Hematopoietic multipotent progenitor cell treated with erythropoietin and hydrocortisone succinate and interleukin-3 and kit ligand, for 4 days (in vitro differentiated cells): ENCODE results near the gene PRICKLE2.

Experiments
- DNase-seq: peaks from one replicate; pipeline ENCODE4 v3.0.0-alpha.2; 2015

Gene PRICKLE2

GRCh38 chr3:64187065-64187959 lies 38.0 kb downstream of the PRICKLE2 start:
- DNase-seq: no peak

GRCh38 chr3:64186667-64187064 lies 38.6 kb downstream of the PRICKLE2 start:
- no peak for DNase-seq

- no peak for DNase-seq
These were observed 39.8 kb downstream of the PRICKLE2 start for GRCh38 chr3:64185436-64185835.

DNA sequence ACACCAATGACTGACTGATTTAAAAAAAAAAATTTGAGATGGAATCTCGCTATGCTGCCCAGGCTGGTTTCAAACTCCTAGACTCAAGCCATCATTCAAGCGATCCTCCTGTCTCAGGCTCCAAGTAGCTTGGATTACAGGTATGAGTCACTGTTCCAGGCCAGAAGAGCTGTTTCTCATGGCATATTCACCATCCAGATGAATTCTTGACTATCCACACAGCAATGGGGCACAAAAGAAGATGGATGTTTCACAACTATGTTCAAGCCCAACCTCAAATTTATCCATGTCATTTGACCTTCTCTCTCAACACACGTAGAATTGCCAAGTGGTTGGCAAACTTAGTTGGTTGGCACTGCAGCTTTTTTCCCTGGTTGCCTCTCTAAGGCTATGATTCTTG lies 40.6 kb downstream of the PRICKLE2 start:
- no peak for DNase-seq

DNA sequence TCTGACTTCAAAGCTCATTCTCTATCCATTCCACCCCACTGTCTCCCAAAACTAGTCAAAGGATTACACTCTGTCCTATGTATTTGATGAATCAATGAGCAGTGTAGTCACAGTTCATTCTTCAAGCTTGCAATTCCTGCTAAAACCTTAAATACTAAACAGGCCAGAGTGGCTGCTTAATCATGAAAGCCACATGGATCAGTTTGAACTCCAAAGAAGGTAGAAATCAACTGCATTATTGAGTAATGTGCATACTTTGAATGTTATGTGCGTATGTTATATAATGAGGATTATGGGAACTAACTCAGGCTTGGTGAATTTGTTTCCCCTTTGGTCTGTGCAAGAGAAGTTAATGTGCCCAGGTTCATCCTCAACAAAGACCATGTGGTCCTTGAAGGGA lies 45.4 kb downstream of the PRICKLE2 start:
- DNase-seq: no peak

GRCh38 chr3:64179249-64179648 lies 46.0 kb downstream of the PRICKLE2 start:
- DNase-seq: no peak

GRCh38 chr3:64178419-64178818 lies 46.8 kb downstream of the PRICKLE2 start:
- DNase-seq: no peak

GRCh38 chr3:64176461-64176996 lies 48.7 kb downstream of the PRICKLE2 start:
- no peak for DNase-seq

DNA sequence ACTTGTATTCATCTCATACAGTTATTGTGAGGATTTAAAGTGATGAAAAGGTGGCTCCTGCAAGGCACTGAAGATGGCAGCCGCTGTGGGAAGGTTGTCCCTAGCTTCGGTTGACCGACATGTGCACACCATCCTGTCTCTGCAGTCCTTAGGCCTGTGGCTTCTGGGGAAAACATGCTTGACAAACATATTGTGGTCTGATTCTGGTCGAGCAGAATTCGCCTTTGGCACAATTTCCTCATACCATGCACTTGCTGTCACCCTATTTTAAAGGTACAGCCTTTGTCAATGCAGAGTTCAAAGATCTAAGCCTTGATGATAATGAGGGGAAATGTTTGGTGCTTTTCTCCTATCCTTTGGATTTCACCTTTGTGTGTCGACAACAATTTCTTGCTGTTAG lies 50.9 kb downstream of the PRICKLE2 start:
- DNase-seq: no peak

GRCh38 chr3:64173563-64173962 lies 51.7 kb downstream of the PRICKLE2 start:
- no peak for DNase-seq

DNA sequence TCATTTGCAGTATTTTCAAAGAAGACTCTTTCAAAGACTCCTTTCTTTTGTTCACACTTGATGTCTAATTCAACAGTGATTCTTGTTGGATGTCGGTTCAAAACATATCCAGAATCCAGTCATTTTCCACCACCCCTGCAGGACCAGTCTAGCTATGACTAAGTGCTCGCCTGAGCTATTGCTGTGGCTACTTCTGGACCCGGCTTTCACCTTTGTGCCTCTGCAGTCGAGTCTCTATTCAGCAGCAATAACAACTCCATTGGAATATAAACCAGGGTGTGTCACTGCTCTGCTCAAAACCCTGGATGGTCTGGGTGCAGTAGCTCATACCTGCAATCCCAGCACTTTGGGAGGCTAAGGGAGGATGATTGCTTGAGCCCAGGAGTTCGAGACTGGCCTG lies 55.0 kb downstream of the PRICKLE2 start:
- DNase-seq: no peak

DNA sequence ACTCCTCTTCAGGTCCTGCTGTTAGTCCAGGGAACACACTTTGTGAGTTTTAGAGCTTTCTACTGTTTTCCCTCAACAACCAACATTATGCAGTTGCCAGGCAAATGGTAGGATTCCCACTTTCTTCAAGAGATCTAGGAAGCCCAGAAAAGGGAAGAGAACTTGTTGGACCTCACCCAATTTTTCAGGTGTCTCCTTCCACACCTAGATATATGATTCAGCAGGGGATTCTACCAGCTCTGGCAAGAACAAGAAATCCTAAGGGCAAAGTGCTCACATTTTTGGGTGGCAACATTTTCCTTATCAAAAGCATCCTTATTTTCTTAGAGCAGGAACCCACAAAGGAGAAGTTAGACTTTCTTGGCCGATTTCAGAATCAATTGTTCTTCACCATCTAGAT lies 57.4 kb downstream of the PRICKLE2 start:
- DNase-seq: no peak

DNA sequence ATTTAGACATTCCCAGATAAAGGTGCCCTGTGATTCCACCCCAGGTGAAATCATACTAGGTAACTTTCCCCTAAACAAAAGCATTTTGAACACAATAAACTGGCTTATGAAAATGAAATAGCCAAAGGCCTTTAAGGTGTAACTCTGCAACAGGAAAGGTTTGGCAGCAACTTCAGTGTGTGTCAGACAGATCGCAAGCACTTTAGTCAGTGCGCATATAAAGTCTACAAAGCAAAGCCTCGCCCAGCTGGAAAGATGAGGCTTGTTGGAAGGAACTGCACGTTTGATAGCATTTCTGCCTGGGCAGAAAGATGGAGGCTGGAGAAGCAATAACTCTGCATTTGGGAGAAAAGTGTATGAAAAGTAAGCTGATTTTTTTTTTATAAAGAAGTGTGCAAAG lies 57.9 kb downstream of the PRICKLE2 start:
- no peak for DNase-seq

DNA sequence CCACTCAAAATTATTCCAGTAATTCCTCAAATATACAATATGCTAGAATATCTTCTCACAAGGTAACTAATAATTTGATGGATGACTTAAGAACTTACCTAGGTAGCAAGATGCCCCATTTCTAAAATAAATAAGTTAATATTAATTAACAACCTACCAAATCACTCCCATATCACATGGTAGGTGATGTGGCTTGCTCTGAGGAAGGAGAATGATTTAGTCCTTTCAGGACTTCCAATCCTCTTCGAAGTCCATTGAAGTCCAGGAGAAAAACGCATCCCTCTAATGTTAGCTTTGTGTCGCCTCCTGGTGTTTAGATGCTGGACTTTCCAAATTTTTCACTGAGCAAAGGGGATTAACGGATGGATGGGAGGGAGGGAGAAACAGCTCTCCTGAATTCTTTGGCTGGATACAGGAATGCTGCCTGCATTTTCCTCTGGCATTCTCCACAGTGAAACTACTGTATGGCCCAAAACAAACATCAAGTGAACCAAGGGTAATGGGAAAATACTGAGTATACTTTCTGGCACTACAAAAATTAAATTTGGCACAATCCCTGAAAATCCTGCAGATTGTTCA lies 58.6 kb downstream of the PRICKLE2 start:
- no peak for DNase-seq

- DNase-seq: no peak
These were observed 60.9 kb downstream of the PRICKLE2 start for GRCh38 chr3:64164349-64164748.

DNA sequence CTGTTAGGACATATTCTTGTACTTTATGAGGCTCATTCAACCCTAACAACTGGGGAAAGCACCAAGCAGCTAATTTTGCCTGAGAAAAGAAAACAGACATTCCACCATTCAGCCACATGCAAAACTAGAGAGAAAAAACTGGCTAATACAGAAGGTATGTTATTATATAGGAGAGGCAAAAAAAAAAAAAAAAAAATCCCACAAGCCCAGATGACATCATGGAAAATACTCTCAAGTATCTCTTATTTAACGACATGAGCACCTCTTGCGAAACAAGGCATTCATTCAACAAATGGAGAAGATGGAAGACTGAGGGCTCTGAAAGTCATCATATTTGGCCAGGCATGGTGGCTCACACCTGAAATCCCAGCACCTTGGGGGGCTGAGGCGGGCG lies 61.5 kb downstream of the PRICKLE2 start:
- peak; percentile 8 for DNase-seq

- DNase-seq: no peak
These were observed 62.1 kb downstream of the PRICKLE2 start for GRCh38 chr3:64163019-64163754.

DNA sequence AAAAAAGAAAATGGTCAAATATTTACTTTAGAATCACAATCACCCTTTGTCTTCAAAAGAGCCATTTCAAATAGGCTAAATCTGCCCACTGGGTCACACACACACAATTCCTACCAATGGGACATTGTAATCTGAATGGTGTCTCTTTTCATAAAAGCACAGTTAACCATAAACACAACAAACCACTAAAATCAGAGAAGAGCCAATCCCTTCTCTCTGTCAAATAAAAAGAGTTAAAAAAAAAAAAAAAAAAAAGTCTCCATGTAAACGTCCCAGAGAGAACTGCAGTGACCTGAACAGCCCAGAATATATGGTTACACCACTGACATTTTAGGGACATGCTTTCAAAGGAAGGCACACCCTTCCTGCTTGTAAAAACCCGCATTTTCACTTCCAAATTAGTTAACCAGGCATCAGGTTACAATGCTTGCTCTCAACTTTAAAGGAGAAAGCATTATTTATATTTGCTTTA lies 63.7 kb downstream of the PRICKLE2 start:
- no peak for DNase-seq

DNA sequence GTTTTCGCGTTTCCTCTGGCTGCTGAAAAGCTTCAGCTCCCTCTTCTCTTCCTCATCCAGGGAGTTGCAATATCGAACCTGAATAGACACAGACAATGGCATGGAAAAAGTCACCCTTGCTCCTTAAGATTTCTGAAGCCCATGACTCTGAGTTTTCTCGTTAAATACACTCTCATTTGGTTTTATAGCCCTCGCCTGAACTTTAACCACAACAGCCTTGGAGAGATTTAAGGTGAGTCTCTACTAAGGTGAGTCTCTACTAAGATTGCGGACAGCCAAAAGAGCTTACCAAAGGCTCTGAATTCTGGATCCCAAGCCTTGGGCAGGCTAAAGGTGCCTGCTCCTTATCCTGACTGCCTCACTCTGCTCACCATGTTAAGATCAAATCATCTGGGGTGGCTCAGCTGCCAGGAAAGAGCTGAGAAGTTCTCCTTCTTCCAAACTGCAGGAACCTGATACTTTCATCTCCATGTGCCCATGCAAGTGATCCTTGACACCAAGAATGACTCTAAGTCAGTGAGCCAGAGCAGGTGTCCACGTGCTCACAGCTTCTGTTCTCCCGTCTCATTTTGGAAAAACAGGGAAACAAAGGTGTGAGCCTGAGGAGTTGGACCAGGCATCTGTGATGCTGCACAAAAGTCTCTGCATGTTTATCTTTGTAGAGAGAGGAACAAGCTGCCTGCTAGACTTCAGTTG lies 65.1 kb downstream of the PRICKLE2 start:
- no peak for DNase-seq

- no peak for DNase-seq
These were observed 66.9 kb downstream of the PRICKLE2 start for GRCh38 chr3:64158334-64158733.

- DNase-seq: no peak
These were observed 67.9 kb downstream of the PRICKLE2 start for GRCh38 chr3:64157150-64158035.

DNA sequence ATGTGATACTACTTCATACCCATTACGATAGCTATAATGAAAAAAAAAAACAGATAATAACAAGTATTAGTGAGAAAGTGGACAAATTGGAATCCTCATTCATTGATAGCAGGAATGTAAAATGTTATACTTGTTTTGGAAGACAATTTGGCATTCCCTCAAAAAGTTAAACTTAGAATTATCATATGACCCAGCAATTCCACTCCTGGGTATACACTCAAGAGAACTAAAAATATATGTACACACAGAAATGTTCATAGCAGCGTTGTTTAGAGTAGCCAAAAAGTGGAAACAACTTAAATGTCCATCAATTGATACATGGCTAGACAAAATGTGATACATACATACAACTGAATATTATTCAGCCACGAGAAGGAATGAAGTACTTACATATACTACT lies 69.9 kb downstream of the PRICKLE2 start:
- no peak for DNase-seq
